ENCODE data around the gene IFT27.

IFT27 gene

DNA sequence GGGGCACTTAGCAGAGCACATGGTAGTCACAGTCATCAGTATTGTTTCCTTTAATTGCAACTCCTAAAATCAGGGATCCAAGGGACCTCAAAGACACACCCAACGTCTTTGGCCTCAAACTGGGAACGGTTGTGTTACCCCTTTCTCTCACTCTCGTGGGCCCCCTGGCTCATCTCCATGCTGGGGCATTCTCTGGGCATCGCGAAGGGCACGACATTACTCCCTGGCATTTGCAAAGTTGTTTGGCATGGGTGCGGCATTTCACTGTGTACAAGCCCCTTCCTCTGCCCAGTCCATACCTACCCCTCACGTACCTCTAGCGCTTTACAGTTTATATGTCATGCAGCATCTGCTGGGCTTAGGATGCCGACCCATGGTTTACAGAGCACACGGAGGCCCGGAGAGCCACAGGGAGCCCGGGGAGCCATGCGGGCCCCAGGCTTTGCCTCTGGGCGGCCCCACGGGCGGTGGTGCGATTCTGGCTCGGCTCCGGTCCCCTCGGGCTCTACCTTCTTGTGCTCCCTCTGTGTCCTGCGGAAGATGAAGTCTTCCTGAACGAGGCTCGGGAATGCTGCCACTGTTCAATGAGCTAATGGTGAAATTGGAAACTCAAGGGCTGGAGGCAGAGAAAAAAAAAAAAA lies 50.4 kb downstream of the IFT27 start:
- DNase-seq (ENCODE audit: low read depth in 2 of 2): no peak

DNA sequence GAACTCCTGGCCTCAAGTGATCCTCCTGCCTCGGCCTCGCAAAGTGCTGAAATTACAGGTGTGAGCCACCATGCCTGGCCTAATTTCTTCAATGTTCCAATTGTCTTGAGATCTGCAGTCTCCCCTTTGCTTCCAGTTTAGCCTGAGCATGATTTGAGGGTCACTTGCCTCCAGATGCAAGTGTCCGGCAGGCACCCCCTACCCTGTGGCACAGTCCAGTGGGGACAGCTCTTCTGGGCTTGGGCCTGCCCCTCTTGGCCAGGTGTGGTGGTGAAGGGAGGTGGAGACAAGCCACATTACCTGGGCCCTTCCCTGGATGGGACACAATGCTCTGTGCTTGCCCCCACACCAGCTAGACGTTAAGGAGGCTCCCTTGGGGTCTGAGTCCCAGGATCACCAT lies 51.1 kb downstream of the IFT27 start:
- no peak for DNase-seq (ENCODE audit: low read depth in 2 of 2)

DNA sequence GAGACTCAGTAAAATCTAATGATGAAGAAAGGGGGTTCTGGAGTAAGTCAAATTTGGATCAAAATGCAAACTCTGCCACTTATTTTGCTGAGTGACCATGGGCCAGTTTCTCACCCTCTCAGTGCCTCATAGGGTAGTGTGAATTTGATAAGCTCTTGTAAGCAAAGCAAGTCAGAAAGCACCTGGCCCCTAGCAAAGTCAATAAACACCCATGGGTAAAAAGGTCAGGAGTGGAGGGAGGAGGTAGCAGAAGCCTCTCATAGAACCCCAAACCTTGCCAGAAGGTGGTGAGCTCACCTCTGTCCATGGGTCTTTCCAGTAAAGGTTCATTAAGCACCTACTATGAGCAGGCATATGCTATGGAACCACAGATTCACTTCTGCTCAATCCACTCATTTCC lies 53.9 kb downstream of the IFT27 start:
- DNase-seq (ENCODE audit: low read depth in 2 of 2): no peak

DNA sequence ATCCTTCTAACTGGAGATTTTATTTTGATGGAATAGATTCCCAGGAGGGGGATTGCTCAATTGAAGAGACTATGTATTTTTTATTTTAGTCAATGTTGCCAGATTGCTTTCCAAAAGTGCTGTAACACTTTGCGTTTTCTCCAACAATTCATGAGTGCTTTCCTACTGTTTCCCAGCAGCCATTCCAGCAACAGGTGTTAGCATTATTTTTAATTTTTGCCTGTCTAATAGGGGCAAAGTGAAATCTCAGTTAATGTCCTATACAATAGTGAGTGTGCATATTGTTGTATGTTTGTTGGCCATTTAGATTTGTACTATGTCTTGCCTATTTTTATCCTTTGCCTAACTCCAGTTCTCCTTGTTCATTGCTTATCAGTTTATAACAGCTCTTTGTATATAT lies 60.3 kb downstream of the IFT27 start:
- DNase-seq (ENCODE audit: low read depth in 2 of 2): no peak

DNA sequence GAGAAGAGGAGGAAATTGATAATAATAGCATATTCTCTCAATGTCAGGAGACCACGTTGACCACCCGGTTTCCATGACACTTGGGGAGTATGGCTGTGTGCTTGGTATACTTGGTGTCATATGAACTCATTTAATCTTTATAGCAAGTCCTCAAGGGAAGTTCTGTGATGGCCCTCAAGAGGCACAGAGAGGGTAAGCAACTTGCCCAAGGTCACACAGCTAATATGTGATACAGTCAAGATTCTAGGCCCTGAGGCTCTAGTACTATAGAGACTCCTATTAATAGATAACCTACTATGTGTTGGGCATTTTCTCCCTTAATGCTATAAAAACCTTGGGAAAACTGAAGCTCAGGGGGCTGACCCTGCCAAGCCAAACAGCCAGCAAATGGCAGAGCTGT lies 61.8 kb downstream of the IFT27 start:
- no peak for DNase-seq (ENCODE audit: low read depth in 2 of 2)

DNA sequence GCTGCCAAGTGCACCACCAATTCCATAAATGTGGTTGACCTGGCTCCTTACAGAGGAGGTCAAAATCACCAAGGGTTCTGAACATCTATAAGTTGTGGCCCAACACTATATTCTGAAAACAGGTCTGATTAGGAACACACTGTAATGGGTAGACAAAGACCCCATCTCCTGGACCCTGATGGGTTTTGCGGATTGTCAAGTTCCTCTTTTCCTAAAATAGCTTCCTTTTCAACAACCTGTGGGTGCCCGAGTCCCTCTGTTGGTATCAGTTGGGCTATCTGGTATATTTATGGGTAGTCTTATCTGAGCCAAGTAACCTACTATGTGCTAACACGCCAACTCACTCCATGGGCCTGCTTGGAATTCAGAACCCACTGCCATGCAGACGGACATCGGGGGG lies 62.5 kb downstream of the IFT27 start:
- no peak for DNase-seq (ENCODE audit: low read depth in 2 of 2)
